HG02678 (cell line): ENCODE measurements around the gene TMEM165.
"Not testable (repeated sequence)": the region's sequence is repeated elsewhere in the genome, so short reads cannot be mapped to it uniquely, and the experiment has no call there.

Experiments used
- ATAC-seq: cut with Tn5 transposase; IDR thresholded peaks from one replicate; pipeline ENCODE4 v1.9.1; 2021; ENCODE audit warnings: mild to moderate bottlenecking, moderate library complexity; ENCODE audit not compliant: unreplicated experiment

The TMEM165 gene

GRCh38 chr4:55395529-55396307, at the start of gene TMEM165:
Gene TMEM165 (plus strand): TSS chr4:55395957. CDS start chr4:55396190, 233 bp downstream.
- ATAC-seq = peak; percentile 95

GRCh38 chr4:55345980-55346850, 49.5 kb upstream of the TMEM165 start, which contains the start of gene SRD5A3:
Gene SRD5A3 (plus strand): TSS chr4:55346242. CDS start chr4:55346337, 95 bp downstream.
- peak; percentile 93 for ATAC-seq

GRCh38 chr4:55346851-55347255, 48.9 kb upstream of the TMEM165 start:
- no peak for ATAC-seq

- no peak for ATAC-seq
Measured at GRCh38 chr4:55347610-55348228, 48.0 kb upstream of the TMEM165 start.

- ATAC-seq = no peak
Measured at GRCh38 chr4:55348466-55348865, 47.3 kb upstream of the TMEM165 start.

GRCh38 chr4:55350870-55351269, 44.9 kb upstream of the TMEM165 start:
- ATAC-seq = not testable (repeated sequence)

- ATAC-seq = no peak
Measured at GRCh38 chr4:55351824-55352223, 43.9 kb upstream of the TMEM165 start.

GRCh38 chr4:55352726-55353125, 43.0 kb upstream of the TMEM165 start:
- no peak for ATAC-seq

- ATAC-seq = not testable (repeated sequence)
Measured at GRCh38 chr4:55353228-55353747, 42.5 kb upstream of the TMEM165 start.

GRCh38 chr4:55354648-55355047, 41.1 kb upstream of the TMEM165 start:
- no peak for ATAC-seq

GRCh38 chr4:55355555-55355954, 40.2 kb upstream of the TMEM165 start:
- ATAC-seq = no peak

- ATAC-seq = no peak
Measured at GRCh38 chr4:55356991-55357461, 38.7 kb upstream of the TMEM165 start.

GRCh38 chr4:55358246-55358645, 37.5 kb upstream of the TMEM165 start:
- ATAC-seq = no peak

GRCh38 chr4:55358668-55359067, 37.1 kb upstream of the TMEM165 start:
- peak; percentile 65 for ATAC-seq

- ATAC-seq = no peak
Measured at GRCh38 chr4:55359397-55359916, 36.3 kb upstream of the TMEM165 start.

- ATAC-seq = not testable (repeated sequence)
Measured at GRCh38 chr4:55362938-55363337, 32.8 kb upstream of the TMEM165 start.

- ATAC-seq = no peak
Measured at GRCh38 chr4:55363691-55364351, 31.9 kb upstream of the TMEM165 start.

GRCh38 chr4:55364691-55365344, 30.9 kb upstream of the TMEM165 start:
- no peak for ATAC-seq

GRCh38 chr4:55365345-55365728, 30.4 kb upstream of the TMEM165 start:
- ATAC-seq = no peak

- ATAC-seq = no peak
Measured at GRCh38 chr4:55366621-55367020, 29.1 kb upstream of the TMEM165 start.
